Neural cell (in vitro differentiated cells): ENCODE data around the gene SUCLG2. TPM values are rescaled to one million over a fixed set of nuclear protein-coding genes. Genes with fewer than 3 reads are reported as not detected.

Experiments used
- H2AFZ ChIP-seq: fragments of 200-600, 300-800 bp; sonication (generic), shearing (Covaris generic); 2 replicates; pipeline ENCODE4 v1.6.0; 2014; ENCODE audit warnings: low read depth, mild to moderate bottlenecking, antibody characterized with exemption, low read length, moderate library complexity
- H3F3A ChIP-seq: fragments of 200-600 bp; shearing (Covaris generic); 2 replicates; pipeline ENCODE4 v1.6.1; 2016; ENCODE audit warnings: mild to moderate bottlenecking, moderate library complexity, mixed read lengths, antibody characterized with exemption, low read length; ENCODE audit not compliant: insufficient read depth, poor library complexity, severe bottlenecking
- H3K27ac ChIP-seq: fragments of 200-600, 300-800 bp; sonication (generic), shearing (Covaris generic); 2 replicates; pipeline ENCODE4 v1.5.1; 2014; ENCODE audit warnings: mild to moderate bottlenecking, low read length, moderate library complexity
- H3K27me3 ChIP-seq: fragments of 300-800, 200-600 bp; sonication (generic), shearing (Covaris generic); 2 replicates; pipeline ENCODE4 v1.6.0; 2014; ENCODE audit warnings: mild to moderate bottlenecking, low read depth, low read length, moderate library complexity; ENCODE audit not compliant: insufficient read depth
- H3K36me3 ChIP-seq: fragments of 300-800, 200-600 bp; sonication (generic), shearing (Covaris generic); 2 replicates; pipeline ENCODE4 v1.5.1; 2014; ENCODE audit warnings: mild to moderate bottlenecking, antibody characterized with exemption, low read length, moderate library complexity; ENCODE audit not compliant: insufficient read depth
- H3K4me2 ChIP-seq: fragments of 300-800, 200-600 bp; sonication (generic), shearing (Covaris generic); 2 replicates; pipeline ENCODE4 v1.6.0; 2014; ENCODE audit warnings: mild to moderate bottlenecking, low read length
- H3K4me3 ChIP-seq: fragments of 300-800, 200-600 bp; sonication (generic), shearing (Covaris generic); 2 replicates; pipeline ENCODE4 v1.5.1; 2014; ENCODE audit warnings: mild to moderate bottlenecking, low read length, moderate library complexity
- H3K79me2 ChIP-seq: fragments of 200-600 bp; shearing (Covaris generic); replicated peaks from 2 replicates; pipeline ENCODE4 v1.6.0; 2014; ENCODE audit warnings: mild to moderate bottlenecking, low read length, moderate library complexity; ENCODE audit not compliant: insufficient read depth
- H3K9ac ChIP-seq: fragments of 300-800, 200-600 bp; sonication (generic), shearing (Covaris generic); 2 replicates; pipeline ENCODE4 v1.6.1; 2016; ENCODE audit warnings: mild to moderate bottlenecking, low read length, mixed read lengths
- H3K9me2 ChIP-seq: fragments of 200-600 bp; shearing (Covaris generic); 2 replicates; pipeline ENCODE4 v1.6.1; 2016; ENCODE audit warnings: mild to moderate bottlenecking, low read length, mixed read lengths; ENCODE audit not compliant: insufficient read depth
- H3K9me3 ChIP-seq: fragments of 200-600, 300-800 bp; sonication (generic), shearing (Covaris generic); 2 replicates; pipeline ENCODE4 v1.6.1; 2016; ENCODE audit warnings: mild to moderate bottlenecking, mixed run types, low read length, moderate library complexity, mixed read lengths
- H4K20me1 ChIP-seq: fragments of 200-600 bp; shearing (Covaris generic); 2 replicates; pipeline ENCODE4 v1.6.1; 2016; ENCODE audit warnings: mild to moderate bottlenecking, mixed run types; ENCODE audit not compliant: insufficient read depth
- CTCF ChIP-seq: fragments of 450-650 bp; IDR thresholded peaks from 2 replicates; pipeline ENCODE4 v1.5.1; 2014; ENCODE audit warnings: antibody characterized with exemption, mild to moderate bottlenecking, moderate library complexity; ENCODE audit not compliant: poor library complexity, severe bottlenecking
- EP300 ChIP-seq: fragments of 450-650 bp; conservative IDR thresholded peaks from 2 replicates; pipeline ENCODE4 v1.6.1; 2014; ENCODE audit warnings: antibody characterized with exemption, mild to moderate bottlenecking, moderate library complexity; ENCODE audit not compliant: poor library complexity, severe bottlenecking
- EZH2 ChIP-seq: fragments of 200-600, 300-800 bp; shearing (Covaris generic), sonication (generic); IDR thresholded peaks from 2 replicates; pipeline ENCODE4 v1.6.1; 2014; ENCODE audit warnings: antibody characterized with exemption, low read length, borderline replicate concordance, mild to moderate bottlenecking; ENCODE audit not compliant: insufficient read depth, poor library complexity, severe bottlenecking
- MXI1 ChIP-seq: fragments of 450-650 bp; conservative IDR thresholded peaks from 2 replicates; pipeline ENCODE4 v1.6.1; 2014; ENCODE audit warnings: antibody characterized with exemption, mild to moderate bottlenecking; ENCODE audit not compliant: poor library complexity, severe bottlenecking
- POLR2AphosphoS5 ChIP-seq: IDR thresholded peaks from 2 replicates; pipeline ENCODE4 v1.6.1; 2012
- RAD21 ChIP-seq: fragments of 450-650 bp; conservative IDR thresholded peaks from 2 replicates; pipeline ENCODE4 v1.6.1; 2014; ENCODE audit warnings: antibody characterized with exemption, mild to moderate bottlenecking, moderate library complexity
- REST ChIP-seq: IDR thresholded peaks from 2 replicates; pipeline ENCODE4 v1.6.1; 2012; ENCODE audit warnings: borderline replicate concordance
- SMC3 ChIP-seq: fragments of 450-650 bp; conservative IDR thresholded peaks from 2 replicates; pipeline ENCODE4 v1.6.1; 2014; ENCODE audit warnings: antibody characterized with exemption, mild to moderate bottlenecking, moderate library complexity; ENCODE audit not compliant: poor library complexity
- TAF1 ChIP-seq: IDR thresholded peaks from 2 replicates; pipeline ENCODE4 v1.6.1; 2012; ENCODE audit warnings: low read depth
- polyA plus RNA-seq: library from polyadenylated mRNA; depleted of rRNA; stranded (reverse); fragments of >200 nt; gene quantifications from 2 replicates; pipeline ENCODE4 v1.2.3, GENCODE V29; 2014

SUCLG2 gene
- polyA plus RNA-seq, 1 donor from 2014 or later: 0.15 TPM

GRCh38 chr3:67644827-67645226 is 9.6 kb downstream of the SUCLG2 start:
- Histone ChIP-seq H3K9ac (no peak overlapping the region), H3K79me2 (no peaks in the 10 kb centered on the region), H3K27me3 (no peaks in the 10 kb centered on the region), H3K27ac (no peak overlapping the region), H3K4me2 (no peak overlapping the region), H4K20me1 (no peaks in the 10 kb centered on the region), H3F3A (no peaks in the 10 kb centered on the region), H3K9me3 (no peaks in the 10 kb centered on the region), H3K36me3 (no peaks in the 10 kb centered on the region), H3K9me2 (no peaks in the 10 kb centered on the region), H2AFZ (no peak overlapping the region), H3K4me3 (no peak overlapping the region)
- no peak for TF ChIP-seq EP300
- TF ChIP-seq POLR2AphosphoS5: no peak

DNA sequence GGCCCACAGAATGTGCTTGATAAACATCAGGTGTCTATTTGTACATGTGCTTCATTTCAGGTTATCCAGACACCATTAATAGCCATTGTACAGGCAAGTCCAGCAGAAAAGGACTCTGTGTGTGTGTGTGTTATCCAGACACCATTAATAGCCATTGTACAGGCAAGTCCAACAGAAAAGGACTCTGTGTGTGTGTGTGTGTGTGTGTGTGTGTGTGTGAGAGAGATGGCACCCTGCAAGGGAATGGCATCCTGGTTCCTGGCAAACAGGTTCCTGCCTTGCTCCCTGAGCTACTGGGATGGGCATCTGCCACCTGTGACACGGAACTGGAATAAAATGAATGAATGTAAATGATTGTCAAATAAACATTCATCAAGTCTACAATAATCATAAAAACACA is 11.7 kb downstream of the SUCLG2 start:
- Histone ChIP-seq H3K27me3 (no peaks in the 10 kb centered on the region), H3F3A (no peaks in the 10 kb centered on the region), H2AFZ (no peak overlapping the region), H3K9me2 (no peaks in the 10 kb centered on the region), H3K4me2 (no peak overlapping the region), H3K4me3 (no peak overlapping the region), H3K79me2 (no peaks in the 10 kb centered on the region), H3K27ac (no peak overlapping the region), H3K36me3 (no peaks in the 10 kb centered on the region), H4K20me1 (no peaks in the 10 kb centered on the region), H3K9ac (no peak overlapping the region), H3K9me3 (no peaks in the 10 kb centered on the region)
- no peak for TF ChIP-seq SMC3
- TF ChIP-seq CTCF: no peak
- TF ChIP-seq MXI1: no peak
- TF ChIP-seq TAF1: no peak
- TF ChIP-seq RAD21: no peak
- TF ChIP-seq REST: no peak
- no peak for TF ChIP-seq EP300
- no peak for TF ChIP-seq POLR2AphosphoS5
- TF ChIP-seq EZH2: no peak

DNA sequence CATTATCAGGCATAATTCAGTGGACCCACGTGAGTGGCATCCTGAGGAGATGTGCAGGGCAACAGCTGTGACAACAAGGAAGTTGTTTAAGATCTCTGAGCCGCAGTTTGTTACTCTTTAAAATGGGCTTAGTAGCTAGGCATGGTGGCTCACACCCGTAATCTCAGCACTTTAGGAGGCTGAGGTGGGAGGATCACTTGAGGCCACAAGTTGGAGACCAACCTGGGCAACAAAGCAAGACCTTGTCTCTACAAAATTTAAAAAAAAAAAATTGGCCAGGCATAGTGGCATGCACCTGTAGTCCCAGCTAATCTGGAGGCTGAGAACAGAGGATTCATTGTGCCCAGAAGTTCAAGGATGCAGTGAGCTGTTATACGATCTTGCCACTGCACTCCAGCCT is 12.2 kb downstream of the SUCLG2 start:
- Histone ChIP-seq H3K79me2 (no peaks in the 10 kb centered on the region), H3K27ac (no peak overlapping the region), H2AFZ (no peak overlapping the region), H4K20me1 (no peaks in the 10 kb centered on the region), H3K27me3 (no peaks in the 10 kb centered on the region), H3K4me2 (no peak overlapping the region), H3K36me3 (no peaks in the 10 kb centered on the region), H3F3A (no peaks in the 10 kb centered on the region), H3K4me3 (no peak overlapping the region), H3K9ac (no peak overlapping the region), H3K9me2 (no peaks in the 10 kb centered on the region), H3K9me3 (no peaks in the 10 kb centered on the region)
- TF ChIP-seq CTCF: no peak
- no peak for TF ChIP-seq EZH2
- no peak for TF ChIP-seq MXI1
- no peak for TF ChIP-seq POLR2AphosphoS5
- no peak for TF ChIP-seq SMC3
- no peak for TF ChIP-seq REST
- TF ChIP-seq EP300: no peak
- TF ChIP-seq TAF1: no peak
- TF ChIP-seq RAD21: no peak
